HCT116 (cell line): Measurements from ENCODE around the gene MRPS7.
"Not testable (repeated sequence)": the region's sequence is repeated elsewhere in the genome, so short reads cannot be mapped to it uniquely, and the experiment has no call there.

Experiments
- FOSL1 ChIP-seq: IDR thresholded peaks from 2 replicates; pipeline ENCODE4 v1.6.1; 2012; ENCODE audit warnings: low read depth
- POLR2A ChIP-seq: IDR thresholded peaks from 2 replicates; pipeline ENCODE4 v1.7.0; 2011; ENCODE audit warnings: borderline replicate concordance; ENCODE audit not compliant: insufficient read depth, insufficient read length; ENCODE audit errors: extremely low read depth
- ZNF274 ChIP-seq: fragments of 200-500 bp; sonication (Bioruptor generic); IDR thresholded peaks from 2 replicates; pipeline ENCODE4 v1.6.1; 2014; ENCODE audit warnings: mild to moderate bottlenecking, low read depth, low read length, inconsistent platforms
- TF ChIP-seq, protein P1 (sequence below), 3 experiments: fragments of 200-600 bp in 1 of 3; sonication (generic) in 1 of 3; IDR thresholded peaks in 2 of 3; conservative IDR thresholded peaks in 1 of 3; 2 replicates each; pipeline ENCODE4 v1.5.1; 2012 to 2017; ENCODE audit warnings: low read depth in 2 of 3, low read length in 2 of 3, antibody characterized with exemption in 1 of 3, borderline replicate concordance in 1 of 3, control low read depth in 1 of 3, mild to moderate bottlenecking in 1 of 3, mixed read lengths in 1 of 3, mixed run types in 1 of 3, moderate library complexity in 1 of 3; ENCODE audit not compliant: insufficient read depth in 1 of 3
- TF ChIP-seq, protein P2 (sequence below): IDR thresholded peaks from 2 replicates; pipeline ENCODE4 v1.6.1; 2012

GRCh38 chr17:75280189-75280588 is 18.5 kb downstream of the MRPS7 start:
- TF ChIP-seq, protein P1, sequence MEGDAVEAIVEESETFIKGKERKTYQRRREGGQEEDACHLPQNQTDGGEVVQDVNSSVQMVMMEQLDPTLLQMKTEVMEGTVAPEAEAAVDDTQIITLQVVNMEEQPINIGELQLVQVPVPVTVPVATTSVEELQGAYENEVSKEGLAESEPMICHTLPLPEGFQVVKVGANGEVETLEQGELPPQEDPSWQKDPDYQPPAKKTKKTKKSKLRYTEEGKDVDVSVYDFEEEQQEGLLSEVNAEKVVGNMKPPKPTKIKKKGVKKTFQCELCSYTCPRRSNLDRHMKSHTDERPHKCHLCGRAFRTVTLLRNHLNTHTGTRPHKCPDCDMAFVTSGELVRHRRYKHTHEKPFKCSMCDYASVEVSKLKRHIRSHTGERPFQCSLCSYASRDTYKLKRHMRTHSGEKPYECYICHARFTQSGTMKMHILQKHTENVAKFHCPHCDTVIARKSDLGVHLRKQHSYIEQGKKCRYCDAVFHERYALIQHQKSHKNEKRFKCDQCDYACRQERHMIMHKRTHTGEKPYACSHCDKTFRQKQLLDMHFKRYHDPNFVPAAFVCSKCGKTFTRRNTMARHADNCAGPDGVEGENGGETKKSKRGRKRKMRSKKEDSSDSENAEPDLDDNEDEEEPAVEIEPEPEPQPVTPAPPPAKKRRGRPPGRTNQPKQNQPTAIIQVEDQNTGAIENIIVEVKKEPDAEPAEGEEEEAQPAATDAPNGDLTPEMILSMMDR (IDR thresholded peaks at IDR 0.05 in 2 of 3, conservative IDR thresholded peaks at IDR 0.05 in 1 of 3; ENCODE audit: borderline replicate concordance in 1 of 3, insufficient read depth in 1 of 3, low read depth in 2 of 3, low read length in 2 of 3): not testable (repeated sequence)
- not testable (repeated sequence) for TF ChIP-seq FOSL1, POLR2A, ZNF274
- TF ChIP-seq, protein P2, sequence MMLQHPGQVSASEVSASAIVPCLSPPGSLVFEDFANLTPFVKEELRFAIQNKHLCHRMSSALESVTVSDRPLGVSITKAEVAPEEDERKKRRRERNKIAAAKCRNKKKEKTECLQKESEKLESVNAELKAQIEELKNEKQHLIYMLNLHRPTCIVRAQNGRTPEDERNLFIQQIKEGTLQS: not testable (repeated sequence)
